Measurements from ENCODE around the gene ST6GALNAC3.
A peak's percentile ranks its signal among the peaks of the same experiment; 100 is the strongest.
"Not testable (repeated sequence)": the region's sequence is repeated elsewhere in the genome, so short reads cannot be mapped to it uniquely, and the experiment has no call there.

The ST6GALNAC3 gene

DNA sequence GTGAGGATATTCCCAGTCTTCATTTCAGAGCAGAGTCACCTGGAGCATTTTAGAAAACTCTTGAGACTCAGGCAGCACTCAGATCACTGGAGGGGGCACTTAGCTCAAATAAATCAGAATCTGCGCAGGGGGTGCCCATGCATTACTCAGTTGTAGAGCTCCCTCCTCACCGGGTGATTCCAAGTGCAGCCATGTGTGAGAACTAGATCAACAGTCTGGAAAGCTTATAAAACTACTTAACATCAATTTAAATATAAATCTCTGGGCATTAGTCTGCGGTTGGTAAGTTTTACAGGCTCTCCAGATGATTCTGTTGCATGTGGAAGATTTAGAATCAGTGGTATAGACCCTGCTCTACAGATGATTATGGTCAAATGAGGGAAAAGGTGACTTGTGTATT lies 128.6 kb downstream of the ST6GALNAC3 start:
- no peak for ATAC-seq

DNA sequence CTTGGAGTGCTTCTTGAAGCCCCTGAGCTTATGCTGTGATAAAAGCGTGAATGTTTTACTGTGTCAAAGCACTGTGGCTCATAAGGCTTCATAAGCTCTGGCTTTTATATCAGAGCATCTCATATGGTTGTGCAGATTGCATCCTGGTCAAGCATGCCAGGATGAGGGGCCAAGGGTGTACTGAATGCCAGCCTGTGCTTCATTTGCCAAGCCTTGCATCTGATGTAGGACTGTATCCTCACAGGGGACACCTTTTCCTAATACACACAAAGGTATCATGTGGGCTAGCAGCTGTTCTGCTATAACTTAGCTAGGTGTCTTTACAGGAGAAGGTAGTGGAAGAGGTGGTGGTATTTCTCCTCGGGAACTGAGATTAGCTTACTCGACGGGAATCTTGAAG lies 134.7 kb downstream of the ST6GALNAC3 start:
- ATAC-seq = no peak

DNA sequence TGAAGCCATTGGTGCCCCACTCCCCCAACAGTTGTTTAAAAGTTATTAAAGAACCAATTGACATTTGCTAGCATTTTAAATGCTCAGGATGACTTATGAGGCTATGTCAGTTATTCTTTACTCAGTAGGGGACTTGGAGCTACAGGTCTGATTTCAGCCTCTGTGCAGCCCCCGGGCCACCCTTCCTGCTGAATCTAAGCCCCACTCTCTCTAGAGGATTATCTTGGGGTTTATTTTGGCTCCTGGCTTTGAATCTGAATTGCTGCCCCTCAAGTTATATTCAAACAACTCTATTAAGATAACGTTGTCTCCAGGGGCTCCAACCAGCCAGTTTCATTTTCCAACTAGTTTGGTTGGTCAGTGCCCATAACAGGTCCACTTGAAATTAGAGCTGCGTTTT lies 135.1 kb downstream of the ST6GALNAC3 start:
- ATAC-seq = no peak

DNA sequence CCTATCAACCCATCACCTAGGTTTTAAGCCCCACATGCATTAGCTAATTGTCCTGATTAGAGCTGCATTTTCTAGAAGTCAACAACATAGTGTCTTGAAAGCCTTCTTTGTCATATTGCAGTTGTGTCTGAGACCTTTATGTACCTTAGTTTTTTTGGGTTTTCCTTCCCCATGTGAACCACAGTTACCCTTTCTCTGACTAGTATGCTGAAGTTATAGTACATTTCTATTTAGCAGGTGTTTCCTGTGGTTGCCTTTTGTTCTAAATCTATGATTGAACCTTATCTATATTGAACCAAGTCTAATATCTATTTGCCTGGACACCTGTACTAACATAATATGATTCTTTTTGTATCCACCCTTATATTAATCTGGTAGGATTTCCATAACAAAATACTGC lies 135.6 kb downstream of the ST6GALNAC3 start:
- no peak for ATAC-seq

DNA sequence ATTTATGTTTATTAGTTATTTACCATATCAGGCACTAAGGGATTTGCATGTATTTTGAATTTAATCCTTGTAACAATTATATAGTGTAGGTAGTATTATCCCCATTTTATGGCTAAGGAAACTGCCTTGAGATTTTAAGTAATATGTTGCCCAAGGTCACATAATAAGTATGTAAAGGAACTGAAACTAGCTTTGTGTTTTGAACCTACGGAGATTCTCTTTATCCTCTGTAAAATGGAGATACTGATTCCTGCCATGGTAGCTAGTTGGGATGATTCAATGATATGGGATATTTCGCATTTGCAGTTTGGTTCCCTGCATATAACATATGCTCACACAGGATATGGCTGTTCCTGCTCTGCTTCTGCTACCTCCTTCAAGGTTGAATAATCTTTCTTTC lies 144.3 kb downstream of the ST6GALNAC3 start:
- ATAC-seq = no peak

DNA sequence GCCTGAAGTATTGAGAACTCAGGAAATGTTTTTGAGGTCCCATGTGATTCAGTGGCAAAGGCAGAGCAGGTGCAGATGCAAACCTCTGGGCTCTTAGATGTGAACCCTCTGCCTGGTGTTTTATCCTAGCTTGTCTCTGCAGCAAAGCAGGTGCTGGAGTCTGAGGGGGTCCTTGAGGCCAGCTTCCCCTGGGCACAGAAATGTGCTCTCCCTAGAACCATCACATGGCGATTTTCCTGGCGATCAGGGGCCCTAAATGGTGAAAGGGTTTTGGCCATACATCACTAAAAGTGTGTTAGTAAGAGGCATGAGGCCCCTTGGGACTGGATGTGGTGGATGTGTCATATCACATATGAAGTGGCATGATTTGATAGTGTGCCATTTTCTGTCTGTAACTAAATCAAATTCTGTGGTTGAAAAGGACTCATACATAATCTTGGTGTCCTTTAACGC lies 144.8 kb downstream of the ST6GALNAC3 start:
- peak; percentile 24 to 32 for ATAC-seq

DNA sequence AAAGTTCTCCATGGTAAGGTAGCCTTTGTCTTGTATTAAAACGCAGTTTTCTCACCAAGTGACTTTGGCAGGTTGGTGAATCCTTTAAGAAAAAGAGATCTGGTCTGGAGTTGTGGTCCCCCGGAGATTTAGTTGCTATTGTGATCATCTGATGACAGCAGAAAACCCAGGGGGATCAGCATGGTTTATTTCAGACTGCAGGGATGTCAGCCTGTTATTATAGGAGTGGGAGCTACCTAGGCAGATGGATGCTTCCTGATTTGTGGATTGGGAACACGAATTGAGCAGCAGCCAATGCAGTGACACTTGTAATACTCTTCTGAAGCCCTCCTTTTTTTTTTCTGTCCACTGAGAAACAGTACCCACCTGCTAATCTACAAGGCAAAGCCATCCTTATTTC lies 150.2 kb downstream of the ST6GALNAC3 start:
- ATAC-seq = no peak

DNA sequence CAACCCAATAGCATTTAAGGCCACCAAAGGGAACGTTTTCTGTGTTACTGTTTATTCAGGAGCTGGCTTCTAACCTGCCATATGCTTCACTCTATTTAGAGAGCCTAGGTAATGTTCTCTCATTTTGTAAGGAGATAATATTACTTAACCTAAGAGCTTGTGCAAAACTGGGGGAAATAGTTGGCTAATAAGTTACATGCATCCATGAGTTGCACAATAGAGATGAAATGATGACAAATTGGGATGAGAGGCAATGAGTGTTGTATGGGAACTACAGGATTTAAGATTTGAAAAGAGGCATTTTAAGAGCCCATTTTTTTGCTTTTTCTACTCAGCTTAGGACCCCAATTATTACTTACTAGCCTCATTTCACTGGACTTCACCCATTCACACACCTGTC lies 151.0 kb downstream of the ST6GALNAC3 start:
- ATAC-seq = no peak

DNA sequence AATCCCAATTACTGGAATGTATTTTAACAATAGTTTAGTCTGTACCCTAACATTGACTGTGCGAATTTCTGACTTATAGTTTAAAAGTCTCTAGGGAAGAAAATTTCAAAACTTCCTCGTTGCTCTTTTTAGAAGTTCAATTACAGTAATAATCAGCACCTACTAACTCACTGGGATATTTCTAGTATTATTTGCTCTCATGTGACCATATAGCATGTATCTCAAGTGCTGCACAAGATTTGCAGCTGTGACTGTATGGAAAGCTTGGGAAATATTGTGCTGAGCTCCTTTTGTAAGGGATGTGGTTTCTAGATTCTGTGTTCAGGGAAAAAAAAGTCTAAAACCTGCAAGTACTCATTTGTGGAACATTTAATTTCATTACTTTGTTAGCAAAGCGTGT lies 153.1 kb downstream of the ST6GALNAC3 start:
- no peak for ATAC-seq

DNA sequence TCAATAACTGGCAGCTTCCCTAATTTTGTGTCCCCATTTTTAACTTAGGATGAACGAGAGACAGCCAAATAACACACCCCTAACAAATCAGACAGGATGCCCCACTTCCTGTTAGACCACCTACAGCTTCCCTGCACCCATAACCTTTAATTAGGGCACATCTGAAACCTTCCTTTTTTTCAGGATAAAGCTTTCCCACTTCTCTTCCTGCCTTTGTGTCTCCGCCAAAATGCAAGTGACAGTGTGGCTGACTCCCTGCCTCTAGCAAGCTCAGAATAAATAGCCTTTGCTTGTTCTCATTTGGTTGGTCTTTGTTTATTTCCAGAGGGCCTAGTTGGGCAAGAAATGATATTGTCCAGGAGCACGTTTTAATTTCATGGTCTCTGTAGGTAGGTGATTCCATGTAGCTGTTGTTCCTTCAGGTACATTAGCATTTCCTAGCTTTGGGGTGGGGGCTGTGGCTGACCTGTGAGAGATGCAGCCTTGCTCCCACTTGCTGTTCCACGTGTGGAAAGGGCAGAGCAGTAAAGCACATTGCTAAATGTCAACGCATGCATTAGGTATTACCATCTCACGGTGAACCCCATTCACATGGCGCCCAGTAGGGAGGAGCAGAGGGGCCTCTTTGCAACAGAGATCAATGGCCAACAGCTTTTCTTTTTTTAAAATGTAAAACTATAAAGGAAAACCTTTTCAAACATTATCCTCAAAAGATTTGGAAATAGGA lies 154.9 kb downstream of the ST6GALNAC3 start:
- no peak for ATAC-seq

DNA sequence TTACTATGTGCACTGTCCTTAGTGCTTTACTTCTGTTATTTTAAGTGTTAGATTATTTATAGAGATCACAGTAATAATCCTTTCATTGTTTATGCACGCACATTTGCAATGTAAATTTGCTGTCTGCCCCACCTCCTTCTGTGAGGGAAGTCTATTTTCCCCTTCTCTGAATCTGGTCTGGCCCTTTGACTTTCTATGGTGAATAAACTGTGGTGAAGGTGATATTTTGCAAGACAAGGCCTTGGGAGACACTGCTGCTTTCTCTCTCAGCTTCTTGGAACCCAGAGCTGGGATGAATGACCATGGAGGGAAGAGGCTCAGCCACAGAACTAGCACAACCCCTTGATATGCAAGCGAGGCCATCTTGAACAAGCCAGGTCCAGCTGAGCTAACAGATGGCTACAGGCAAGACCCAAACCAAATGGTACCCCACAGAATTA lies 156.3 kb downstream of the ST6GALNAC3 start:
- no peak for ATAC-seq

DNA sequence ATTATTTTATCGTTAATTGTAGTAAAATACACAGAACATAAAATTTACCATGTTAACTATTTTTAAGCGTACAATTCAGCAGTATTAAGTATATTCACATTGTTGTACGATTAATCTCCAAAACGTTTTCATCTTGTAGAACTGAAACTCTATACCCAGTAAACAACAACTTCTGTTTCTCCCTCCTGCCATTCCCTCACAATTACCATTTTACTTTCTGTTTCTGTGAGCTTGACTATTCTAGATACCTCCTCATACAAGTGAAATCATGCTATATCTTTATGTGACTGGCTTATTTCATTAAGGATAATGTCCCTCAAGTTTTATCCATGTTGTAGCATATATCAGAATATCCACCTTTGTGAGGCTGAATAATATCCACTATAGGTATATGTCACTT lies 156.8 kb downstream of the ST6GALNAC3 start:
- no peak for ATAC-seq

DNA sequence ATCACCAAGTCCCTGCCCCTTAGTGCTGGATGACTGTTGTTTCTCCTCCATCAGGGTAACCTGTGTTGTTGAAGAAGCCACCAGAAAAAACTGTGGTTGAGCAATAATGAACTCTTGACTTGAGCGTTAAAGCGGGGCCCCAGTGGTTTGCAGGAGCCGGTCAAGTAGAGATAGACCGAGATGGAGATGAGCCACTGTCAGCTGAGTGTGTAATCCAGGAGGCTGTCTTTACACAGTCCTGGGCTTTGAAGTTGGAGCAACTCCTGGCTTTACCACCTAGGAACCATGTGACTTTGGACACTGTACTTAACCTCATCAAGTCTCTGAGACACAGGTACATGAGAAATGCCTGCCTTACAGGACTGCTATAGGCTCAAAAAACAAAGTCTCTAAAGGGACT lies 158.1 kb downstream of the ST6GALNAC3 start:
- no peak for ATAC-seq

DNA sequence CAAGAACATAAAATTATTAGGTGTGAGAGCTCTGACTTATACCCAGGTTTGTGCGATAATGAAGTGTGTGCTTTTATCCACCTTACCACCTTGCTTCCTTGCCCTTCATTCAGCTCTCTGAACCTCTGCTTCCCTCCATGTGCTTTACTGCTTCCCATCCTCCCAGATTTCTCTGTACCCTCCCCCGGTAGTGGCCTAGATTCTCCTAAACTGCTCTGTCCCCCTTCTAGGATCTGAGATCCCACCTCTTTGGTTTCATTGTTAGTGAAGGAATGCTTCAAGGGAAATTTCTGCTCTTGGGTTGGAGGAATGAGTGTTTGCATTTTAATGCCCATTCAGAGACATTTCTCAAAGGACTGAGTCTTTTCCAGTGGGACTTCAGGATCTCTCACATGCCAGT lies 159.5 kb downstream of the ST6GALNAC3 start:
- ATAC-seq = no peak

DNA sequence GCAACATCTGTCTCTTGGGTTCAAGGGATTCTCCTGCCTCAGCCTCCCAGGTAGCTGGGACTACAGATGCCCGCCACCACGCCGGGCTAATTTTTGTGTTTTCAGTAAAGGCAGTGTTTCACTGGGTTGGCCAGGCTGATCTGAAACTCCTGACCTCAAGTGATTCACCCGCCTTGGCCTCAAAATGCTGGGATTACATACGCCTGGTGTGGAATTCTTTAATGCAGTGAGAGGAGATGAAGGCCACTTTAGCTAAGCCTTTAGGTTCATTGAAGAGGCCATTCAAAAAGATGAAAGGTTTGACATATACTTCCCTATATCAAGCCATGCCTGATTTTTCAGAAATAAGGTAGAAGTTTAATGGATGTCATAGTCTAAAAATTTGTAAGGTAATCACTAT lies 162.7 kb downstream of the ST6GALNAC3 start:
- ATAC-seq = no peak

DNA sequence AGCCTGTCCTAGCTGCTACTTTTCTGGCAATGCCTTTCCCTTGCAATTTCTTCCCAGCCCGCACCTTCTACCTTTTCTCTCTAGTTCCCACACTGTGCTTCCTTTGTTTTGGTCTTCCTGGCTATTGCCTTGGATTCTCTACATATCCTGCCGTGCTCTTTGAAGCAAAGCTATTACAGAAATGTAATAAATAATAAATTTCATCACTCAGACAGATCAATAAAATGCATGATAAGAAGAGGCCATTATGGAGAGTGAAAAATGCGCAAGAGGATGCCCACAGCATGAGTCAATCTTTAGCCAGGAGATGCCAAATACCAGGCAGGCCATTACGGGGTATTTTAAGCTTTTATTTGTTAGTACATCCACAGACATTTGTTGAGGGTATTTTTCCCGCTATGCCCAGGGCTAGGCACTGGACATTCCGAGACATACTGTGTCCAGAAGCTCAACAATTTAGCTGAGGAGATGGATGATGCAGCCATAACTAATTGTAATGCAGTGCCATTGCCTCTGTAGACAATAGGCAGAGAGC lies 163.6 kb downstream of the ST6GALNAC3 start:
- no peak for ATAC-seq

DNA sequence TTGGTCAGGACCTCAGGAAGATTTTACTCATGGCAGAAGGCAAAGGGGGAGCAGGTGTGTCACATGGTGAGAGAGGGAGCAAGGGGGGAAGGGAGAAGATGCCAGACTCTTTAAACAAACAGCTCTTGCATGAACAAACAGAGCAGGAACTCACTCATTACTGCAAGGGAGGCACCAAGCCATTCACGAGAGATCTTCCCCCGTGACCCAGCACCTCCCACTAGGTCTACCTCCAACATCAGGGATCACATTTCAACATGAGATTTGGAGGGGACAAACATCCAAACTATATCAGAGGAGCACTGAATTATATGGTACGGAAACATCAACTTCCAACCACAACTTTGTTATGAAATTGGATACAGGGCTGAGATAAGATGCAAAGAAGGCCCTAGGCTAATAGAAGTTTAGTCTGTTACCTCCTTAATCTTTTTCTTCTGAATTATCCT lies 164.9 kb downstream of the ST6GALNAC3 start:
- ATAC-seq = no peak

DNA sequence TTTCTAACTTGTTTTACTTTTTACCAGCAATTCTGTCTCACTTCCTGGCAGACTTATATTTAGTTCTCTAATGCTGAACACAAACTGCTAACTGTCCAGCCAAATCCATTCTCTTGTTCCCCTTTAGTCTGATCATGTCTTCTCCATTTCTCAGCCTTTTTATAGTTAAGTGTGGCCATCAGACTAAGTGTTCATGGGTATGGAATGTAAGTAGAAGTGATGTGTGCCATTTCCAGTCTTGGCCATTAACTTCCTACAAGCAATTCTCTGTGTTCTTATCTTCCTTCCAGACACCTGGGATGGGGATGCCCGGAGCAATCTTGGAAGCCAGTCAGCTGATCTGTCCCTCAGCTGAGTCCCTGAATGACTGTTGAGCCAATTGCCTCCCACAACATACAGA lies 165.8 kb downstream of the ST6GALNAC3 start:
- ATAC-seq = no peak

DNA sequence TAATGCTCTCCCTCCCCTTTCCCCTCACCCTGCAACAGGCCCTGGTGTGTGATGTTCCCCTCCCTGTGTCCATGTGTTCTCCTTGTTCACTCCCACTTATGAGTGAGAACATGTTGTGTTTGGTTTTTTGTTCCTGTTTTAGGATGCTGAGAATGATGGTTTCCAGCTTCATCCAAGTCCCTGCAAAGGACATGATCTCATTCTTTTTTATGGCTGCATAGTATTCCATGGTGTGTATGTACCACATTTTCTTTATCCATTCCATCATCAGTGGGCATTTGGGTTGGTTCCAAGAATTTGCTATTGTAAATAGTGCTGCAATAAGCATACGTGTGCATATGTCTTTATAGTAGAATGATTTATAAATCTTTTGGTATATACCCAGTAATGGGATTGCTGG lies 168.0 kb downstream of the ST6GALNAC3 start:
- ATAC-seq = not testable (repeated sequence)

DNA sequence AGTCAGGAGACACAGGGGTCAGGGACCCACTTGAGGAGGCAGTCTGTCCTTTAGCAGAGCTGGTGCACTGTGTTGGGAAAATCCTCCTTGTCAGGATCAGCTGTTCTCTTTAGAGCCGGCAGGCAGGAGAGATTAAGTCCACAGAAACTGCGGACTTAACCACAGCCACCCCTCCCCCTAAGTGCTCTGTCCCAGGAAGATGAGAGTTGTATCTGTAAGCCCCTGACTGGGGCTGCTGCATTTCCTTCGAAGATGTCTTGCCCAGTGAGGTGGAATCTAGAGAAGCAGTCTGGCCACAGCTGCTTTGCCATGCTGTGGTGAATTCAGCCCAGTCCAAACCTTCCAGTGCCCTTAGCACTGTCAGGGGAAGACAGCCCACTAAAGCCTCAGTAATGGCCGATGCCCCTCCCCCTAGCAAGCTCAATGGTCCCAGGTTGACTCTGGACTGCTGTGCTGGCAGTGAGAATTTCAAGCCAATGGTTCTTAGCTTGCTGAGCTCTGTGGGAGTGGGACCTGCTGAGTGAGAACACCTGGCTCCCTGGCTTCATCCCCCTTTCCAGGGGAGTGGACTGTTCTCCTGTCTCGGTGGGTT lies 172.8 kb downstream of the ST6GALNAC3 start:
- no peak for ATAC-seq

DNA sequence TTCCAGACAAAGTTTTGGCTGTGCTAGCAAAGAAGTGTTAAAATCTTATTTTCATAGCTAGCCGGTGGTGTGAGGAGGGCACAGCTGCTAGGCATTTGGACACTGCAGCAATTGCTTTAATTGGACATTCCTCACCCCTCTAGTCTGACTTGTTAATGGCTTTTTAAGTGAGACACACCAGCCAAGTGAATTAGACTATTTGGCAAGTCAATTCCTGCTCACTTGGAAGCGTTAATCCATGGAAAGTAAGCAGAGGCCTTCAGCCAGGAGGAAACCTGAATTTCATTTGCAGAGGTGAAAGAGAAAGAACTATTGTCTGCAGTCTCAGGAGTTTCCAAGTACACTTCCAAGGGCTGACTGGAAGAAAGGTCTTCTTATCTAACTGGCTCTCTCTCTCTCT lies 175.7 kb downstream of the ST6GALNAC3 start:
- ATAC-seq = no peak

DNA sequence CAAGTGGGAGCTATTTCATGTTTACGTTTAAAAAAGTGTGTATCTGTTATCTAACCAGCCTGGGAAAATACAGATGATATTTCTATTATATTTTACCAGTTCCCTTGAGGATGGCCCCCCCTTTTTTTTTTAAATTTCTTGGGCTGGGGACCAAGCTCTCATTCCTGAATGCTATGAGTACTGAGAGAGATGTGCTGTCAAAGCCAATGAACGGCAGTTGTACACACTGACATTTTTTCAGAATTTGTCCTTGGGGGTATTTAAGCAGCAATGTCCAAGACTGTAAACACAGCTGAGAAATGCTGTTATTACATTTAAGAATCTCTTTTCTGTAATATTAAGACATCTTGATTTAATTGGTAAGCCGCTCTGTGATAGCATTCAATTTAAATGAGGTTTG lies 177.9 kb downstream of the ST6GALNAC3 start:
- ATAC-seq = no peak

DNA sequence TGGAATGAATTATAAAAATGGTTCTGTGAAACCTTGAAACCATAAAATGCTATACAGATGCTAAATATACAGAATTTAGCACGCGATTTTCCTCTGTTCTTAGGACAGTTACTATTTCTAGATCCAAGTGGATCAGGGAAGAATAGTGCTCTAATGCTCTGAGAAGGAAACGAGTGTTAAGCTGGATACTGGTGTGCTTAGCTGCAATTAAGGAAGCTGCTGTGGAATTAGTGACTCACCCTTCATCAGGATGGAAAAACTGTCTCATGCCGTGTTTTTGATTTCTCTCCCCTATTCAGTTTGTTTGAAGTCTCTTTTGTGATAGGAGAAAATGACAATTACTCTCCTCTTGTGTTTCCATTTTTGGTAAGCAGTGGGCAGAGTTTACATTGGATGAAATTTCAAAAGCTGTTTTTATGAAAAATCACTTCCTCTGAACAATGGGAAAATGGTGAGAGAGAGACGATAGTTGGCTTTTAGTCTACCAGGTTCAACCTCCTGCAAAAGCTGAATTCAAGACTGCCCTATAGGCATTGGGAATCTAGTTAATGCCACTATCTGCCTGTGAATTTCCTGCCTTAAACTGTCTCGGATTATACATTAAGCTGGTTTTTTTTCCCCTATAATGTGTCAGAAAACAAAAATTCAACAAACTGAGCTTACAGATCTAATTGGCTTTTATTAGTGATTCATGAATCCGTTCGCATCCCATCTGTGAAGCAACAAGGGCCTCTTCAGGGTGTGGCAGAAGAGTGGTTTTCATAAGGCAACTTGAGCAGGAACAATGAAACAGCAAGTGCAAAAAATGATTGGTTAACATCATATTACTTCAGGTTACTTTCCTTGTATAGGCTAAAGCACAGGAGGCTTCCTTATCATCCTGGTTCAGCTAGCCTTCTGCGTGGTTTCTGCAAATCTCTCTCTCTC lies 179.8 kb downstream of the ST6GALNAC3 start:
- no peak for ATAC-seq

Measured in activated CD4-positive, CD25-positive, alpha-beta regulatory T cell treated with anti-CD3 and anti-CD28 coated beads, Interleukin-2, amount 50 U/mL, for 24 hours (primary cell).